Mucosa of descending colon (tissue), 3 donors: ENCODE measurements around the gene ZNF618. TPM values are rescaled to one million over a fixed set of nuclear protein-coding genes. Genes with fewer than 3 reads are reported as not detected.

Experiments used
- ATAC-seq: fragments of 200-7000 bp; cut with Tn5 transposase; one replicate; pipeline ENCODE4 v1.9.1; 2020; ENCODE audit warnings: mild to moderate bottlenecking, moderate library complexity
- DNase-seq, 3 donors: peaks; one replicate each; pipeline ENCODE4 v3.0.0-alpha.2; 2020
- H3K36me3 ChIP-seq: fragments of 200-600 bp; one replicate; pipeline ENCODE4 v1.8.0; 2021; ENCODE audit warnings: low read depth, mild to moderate bottlenecking
- H3K4me1 ChIP-seq: fragments of 200-600 bp; one replicate; pipeline ENCODE4 v1.8.0; 2021; ENCODE audit warnings: low read depth, mild to moderate bottlenecking
- H3K4me3 ChIP-seq: fragments of 200-600 bp; one replicate; pipeline ENCODE4 v1.8.0; 2021; ENCODE audit warnings: mild to moderate bottlenecking
- H3K9me3 ChIP-seq: fragments of 200-600 bp; one replicate; pipeline ENCODE4 v1.8.0; 2021; ENCODE audit warnings: mild to moderate bottlenecking
- intact Hi-C, 2 donors: fragments of 100-400 bp; cut with DNase I in 1 of 2; cut with micrococcal nuclease in 1 of 2; formaldehyde crosslinking; loops; one replicate each; pipeline versions ENCODE4 v1.11.0 to v1.11.1; 2022; cut with DNase I, micrococcal nuclease
- total RNA-seq, 3 donors: library from RNA; stranded (reverse); fragmentation: NEBNext Ultra II Directional in 2 of 3; extraction: Animal tissue kit (Norgen Biotek cat#: 25700) in 2 of 3; gene quantifications; one replicate each; pipeline versions ENCODE4 v1.2.1 to v1.2.4, GENCODE V29; 2021 to 2023
- TF ChIP-seq, protein P1 (sequence below): fragments of 200-600 bp; IDR thresholded peaks from one replicate; pipeline ENCODE4 v1.8.0; 2022; ENCODE audit warnings: antibody characterized with exemption, mild to moderate bottlenecking
- donor health status: DM: no; HTN: no; CAD: no; lungs with moderate emphysema.
- donor health status: DM: no; HTN: no; CAD: no.
- donor health status: DM: no; HTN: yes; CAD: no.

The ZNF618 gene
- total RNA-seq, 3 donors from 2014 or later: 2.7 to 6.2 (median 3.7) TPM

DNA sequence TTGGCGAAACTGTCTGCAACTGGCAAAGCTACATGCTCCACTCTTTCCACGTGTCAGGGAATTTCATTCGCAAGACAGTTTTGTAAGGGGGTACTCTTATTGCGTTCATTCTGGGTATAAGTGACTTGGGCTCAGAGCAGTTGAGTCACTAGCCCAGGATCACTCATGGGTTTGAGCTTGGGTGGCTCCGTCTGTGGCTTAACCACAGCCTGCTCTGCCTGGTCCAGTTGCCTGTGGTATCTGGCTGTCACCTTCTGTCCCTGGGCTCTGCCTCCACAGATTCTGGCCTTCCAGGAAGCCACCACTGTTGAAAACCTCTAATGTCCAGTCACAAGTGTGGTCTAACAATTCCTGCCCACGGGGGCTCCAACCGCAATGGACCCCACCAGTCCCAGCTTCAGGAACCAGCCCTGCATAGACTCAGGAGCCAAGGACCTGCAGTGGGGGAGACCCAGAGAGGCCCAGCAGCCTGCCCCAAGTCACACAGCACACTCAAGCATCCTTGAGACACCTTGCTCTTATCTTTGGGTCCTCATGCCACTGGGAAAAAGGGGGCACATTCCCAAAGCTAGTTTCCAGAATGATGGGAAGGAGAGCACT lies 212.6 kb downstream of the ZNF618 start:
- TF ChIP-seq, protein P1, sequence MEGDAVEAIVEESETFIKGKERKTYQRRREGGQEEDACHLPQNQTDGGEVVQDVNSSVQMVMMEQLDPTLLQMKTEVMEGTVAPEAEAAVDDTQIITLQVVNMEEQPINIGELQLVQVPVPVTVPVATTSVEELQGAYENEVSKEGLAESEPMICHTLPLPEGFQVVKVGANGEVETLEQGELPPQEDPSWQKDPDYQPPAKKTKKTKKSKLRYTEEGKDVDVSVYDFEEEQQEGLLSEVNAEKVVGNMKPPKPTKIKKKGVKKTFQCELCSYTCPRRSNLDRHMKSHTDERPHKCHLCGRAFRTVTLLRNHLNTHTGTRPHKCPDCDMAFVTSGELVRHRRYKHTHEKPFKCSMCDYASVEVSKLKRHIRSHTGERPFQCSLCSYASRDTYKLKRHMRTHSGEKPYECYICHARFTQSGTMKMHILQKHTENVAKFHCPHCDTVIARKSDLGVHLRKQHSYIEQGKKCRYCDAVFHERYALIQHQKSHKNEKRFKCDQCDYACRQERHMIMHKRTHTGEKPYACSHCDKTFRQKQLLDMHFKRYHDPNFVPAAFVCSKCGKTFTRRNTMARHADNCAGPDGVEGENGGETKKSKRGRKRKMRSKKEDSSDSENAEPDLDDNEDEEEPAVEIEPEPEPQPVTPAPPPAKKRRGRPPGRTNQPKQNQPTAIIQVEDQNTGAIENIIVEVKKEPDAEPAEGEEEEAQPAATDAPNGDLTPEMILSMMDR: no peak
- H3K4me1 ChIP-seq: no peaks in the 10 kb centered on the region
- H3K4me3 ChIP-seq: no peak overlapping the region
- ATAC-seq (no peak), DNase-seq (no peak)
- no peaks in the 10 kb centered on the region for H3K9me3 ChIP-seq
- intact Hi-C loops: no loop called here
- H3K36me3 ChIP-seq: no peaks in the 10 kb centered on the region

DNA sequence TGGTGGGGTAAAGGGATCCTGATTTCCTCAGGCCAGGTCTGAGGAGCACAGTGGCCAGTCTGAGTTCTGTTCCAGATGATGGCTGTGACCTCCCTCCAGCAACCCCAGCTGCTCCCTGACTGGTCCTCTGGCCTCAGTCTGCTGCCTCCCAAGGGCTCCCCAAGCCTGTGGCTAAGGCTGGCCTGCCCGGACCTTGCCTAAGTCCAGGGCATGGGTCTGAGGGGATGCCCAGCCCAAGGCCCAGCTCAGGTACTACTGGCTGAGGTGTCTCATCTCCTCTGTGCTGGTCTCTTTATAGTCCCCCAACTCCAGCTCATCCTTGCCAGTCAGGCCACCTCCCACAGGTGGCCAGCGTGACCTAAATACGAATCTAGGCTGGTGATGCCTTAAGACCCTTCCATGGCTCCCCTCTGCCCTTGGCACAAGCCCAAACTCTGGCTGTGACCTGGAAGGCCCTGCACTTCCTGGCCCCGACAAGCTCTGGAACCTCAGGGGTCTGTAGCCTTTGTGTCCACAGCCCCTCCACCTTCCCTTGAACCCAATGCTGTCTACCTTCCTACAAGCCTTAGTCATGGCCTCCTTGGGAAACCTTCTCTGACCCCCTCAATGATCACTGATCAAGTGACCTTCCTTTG lies 213.2 kb downstream of the ZNF618 start:
- intact Hi-C loops: no loop called here
- no peak for DNase-seq
- no peaks in the 10 kb centered on the region for H3K9me3 ChIP-seq
- no peak for ATAC-seq
- H3K4me1 ChIP-seq: no peaks in the 10 kb centered on the region
- H3K36me3 ChIP-seq: no peaks in the 10 kb centered on the region
- TF ChIP-seq, protein P1: no peak
- H3K4me3 ChIP-seq: no peak overlapping the region

DNA sequence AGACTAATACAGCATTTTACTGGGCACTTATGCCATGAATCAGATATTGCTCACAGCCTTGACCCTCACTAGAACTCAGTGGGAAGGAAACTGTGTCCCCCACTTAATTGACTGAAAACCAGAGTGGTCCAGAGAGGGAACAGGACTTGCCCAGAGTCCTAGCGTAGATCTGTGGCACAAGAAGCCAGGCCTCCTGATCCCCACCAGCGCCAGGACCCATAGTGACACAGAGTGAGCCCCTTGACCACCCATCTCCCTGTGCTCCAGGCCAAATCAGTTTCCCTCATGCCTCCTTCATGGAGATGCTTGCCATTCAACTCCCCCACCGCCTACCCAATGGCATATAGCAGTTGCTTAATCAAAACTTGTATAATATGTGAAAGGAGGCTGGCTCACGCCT lies 214.7 kb downstream of the ZNF618 start:
- Histone ChIP-seq H3K4me3 (no peak overlapping the region), H3K4me1 (no peaks in the 10 kb centered on the region), H3K9me3 (no peaks in the 10 kb centered on the region), H3K36me3 (no peaks in the 10 kb centered on the region)
- ATAC-seq (no peak), DNase-seq (no peak)
- TF ChIP-seq, protein P1: no peak
- intact Hi-C loops: no loop called here

DNA sequence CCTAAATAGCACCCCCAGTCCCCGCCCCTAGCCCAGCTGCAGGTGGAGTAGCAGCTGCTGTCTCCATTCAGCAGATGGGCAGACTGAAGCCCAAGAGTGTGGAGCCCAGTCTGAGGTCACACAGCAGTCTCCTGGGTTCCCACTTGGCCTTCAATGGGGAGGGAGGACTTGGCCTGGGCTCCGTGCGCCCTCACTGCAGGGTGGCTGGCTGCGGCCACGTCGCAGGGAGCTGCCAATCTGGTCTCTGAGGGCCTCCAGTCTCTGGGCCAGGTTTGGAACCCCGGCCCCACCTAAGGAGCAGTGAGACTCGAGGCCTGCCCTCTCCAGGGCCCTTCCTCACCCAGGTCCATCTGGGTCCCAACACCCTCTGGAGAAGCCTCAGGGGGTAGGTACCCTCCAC lies 215.6 kb downstream of the ZNF618 start:
- Histone ChIP-seq H3K4me3 (no peak overlapping the region), H3K4me1 (no peaks in the 10 kb centered on the region), H3K9me3 (no peaks in the 10 kb centered on the region), H3K36me3 (no peaks in the 10 kb centered on the region)
- intact Hi-C loops: no loop called here
- ATAC-seq (no peak), DNase-seq (no peak)
- TF ChIP-seq, protein P1: no peak

DNA sequence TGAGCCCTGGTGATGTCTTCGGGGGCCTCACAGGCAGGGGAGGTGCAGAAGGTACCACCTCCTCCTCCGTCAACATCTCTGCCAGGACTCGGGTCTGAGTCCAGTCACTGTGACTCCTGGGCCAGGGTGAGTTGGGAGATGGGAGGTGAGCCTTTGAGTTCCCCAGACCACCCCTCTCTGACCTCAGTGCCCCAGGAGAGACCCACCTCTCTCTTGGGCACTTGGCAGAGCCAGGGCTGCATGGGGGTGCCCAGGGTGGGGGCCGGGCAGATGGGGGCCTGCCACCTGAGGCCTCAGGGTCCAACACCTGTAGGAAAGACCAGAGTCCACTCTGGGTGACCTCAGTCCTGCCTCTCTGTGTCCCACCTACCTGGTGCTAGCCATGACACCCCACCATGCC lies 216.2 kb downstream of the ZNF618 start:
- intact Hi-C loops: no loop called here
- Histone ChIP-seq H3K9me3 (no peaks in the 10 kb centered on the region), H3K4me1 (no peaks in the 10 kb centered on the region), H3K4me3 (no peak overlapping the region), H3K36me3 (no peaks in the 10 kb centered on the region)
- TF ChIP-seq, protein P1: no peak
- ATAC-seq (no peak), DNase-seq (no peak)
